Neural crest cell (in vitro differentiated cells): Measurements from ENCODE around the gene FAM174B. TPM values are rescaled to one million over a fixed set of nuclear protein-coding genes. Genes with fewer than 3 reads are reported as not detected.
"Not testable (repeated sequence)": the region's sequence is repeated elsewhere in the genome, so short reads cannot be mapped to it uniquely, and the experiment has no call there.

Experiments
- DNase-seq: peaks from one replicate; pipeline ENCODE4 v3.0.0; 2021; ENCODE audit warnings: low read depth, mixed read lengths, low spot score
- H3K27ac Mint-ChIP-seq: one replicate; pipeline ENCODE4 v1.8.0; 2021; ENCODE audit warnings: mild to moderate bottlenecking, mixed read lengths; ENCODE audit not compliant: unreplicated experiment
- H3K27me3 Mint-ChIP-seq: 2 replicates; pipeline ENCODE4 v1.8.0; 2021; ENCODE audit warnings: low read depth, mild to moderate bottlenecking, mixed read lengths
- H3K36me3 Mint-ChIP-seq: 2 replicates; pipeline ENCODE4 v1.8.0; 2021; ENCODE audit warnings: low read depth, mild to moderate bottlenecking, mixed read lengths
- H3K4me1 Mint-ChIP-seq: 2 replicates; pipeline ENCODE4 v1.8.0; 2021; ENCODE audit warnings: mixed read lengths
- H3K4me3 Mint-ChIP-seq: one replicate; pipeline ENCODE4 v1.8.0; 2021; ENCODE audit warnings: mild to moderate bottlenecking, mixed read lengths
- H3K9me3 Mint-ChIP-seq: 2 replicates; pipeline ENCODE4 v1.8.0; 2021; ENCODE audit warnings: mixed read lengths
- total RNA-seq: library from RNA; stranded (reverse); gene quantifications from 2 replicates; pipeline ENCODE4 v1.2.1, GENCODE V29; 2021
- TF ChIP-seq, protein P1 (sequence below): fragments of 200-600 bp; sonication (generic); conservative IDR thresholded peaks from 2 replicates; pipeline ENCODE4 v1.5.0; 2021; ENCODE audit warnings: antibody characterized with exemption, mild to moderate bottlenecking

FAM174B gene
- total RNA-seq, 1 donor from 2014 or later: 12.1 TPM

GRCh38 chr15:92612891-92613290 lies 42.7 kb downstream of the FAM174B start:
- no peaks in the 10 kb centered on the region for H3K36me3 Mint-ChIP-seq
- H3K4me3 Mint-ChIP-seq: no peak overlapping the region
- no peak overlapping the region for H3K27ac Mint-ChIP-seq
- H3K9me3 Mint-ChIP-seq: peaks cover 3% of the 10 kb centered on the region
- H3K27me3 Mint-ChIP-seq: no peaks in the 10 kb centered on the region
- no peak for DNase-seq
- TF ChIP-seq, protein P1, sequence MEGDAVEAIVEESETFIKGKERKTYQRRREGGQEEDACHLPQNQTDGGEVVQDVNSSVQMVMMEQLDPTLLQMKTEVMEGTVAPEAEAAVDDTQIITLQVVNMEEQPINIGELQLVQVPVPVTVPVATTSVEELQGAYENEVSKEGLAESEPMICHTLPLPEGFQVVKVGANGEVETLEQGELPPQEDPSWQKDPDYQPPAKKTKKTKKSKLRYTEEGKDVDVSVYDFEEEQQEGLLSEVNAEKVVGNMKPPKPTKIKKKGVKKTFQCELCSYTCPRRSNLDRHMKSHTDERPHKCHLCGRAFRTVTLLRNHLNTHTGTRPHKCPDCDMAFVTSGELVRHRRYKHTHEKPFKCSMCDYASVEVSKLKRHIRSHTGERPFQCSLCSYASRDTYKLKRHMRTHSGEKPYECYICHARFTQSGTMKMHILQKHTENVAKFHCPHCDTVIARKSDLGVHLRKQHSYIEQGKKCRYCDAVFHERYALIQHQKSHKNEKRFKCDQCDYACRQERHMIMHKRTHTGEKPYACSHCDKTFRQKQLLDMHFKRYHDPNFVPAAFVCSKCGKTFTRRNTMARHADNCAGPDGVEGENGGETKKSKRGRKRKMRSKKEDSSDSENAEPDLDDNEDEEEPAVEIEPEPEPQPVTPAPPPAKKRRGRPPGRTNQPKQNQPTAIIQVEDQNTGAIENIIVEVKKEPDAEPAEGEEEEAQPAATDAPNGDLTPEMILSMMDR: no peak
- peaks cover 21% of the 10 kb centered on the region for H3K4me1 Mint-ChIP-seq

GRCh38 chr15:92611995-92612745 lies 43.4 kb downstream of the FAM174B start:
- Mint-ChIP-seq H3K4me3 (no peak overlapping the region), H3K36me3 (peaks cover 4% of the 10 kb centered on the region), H3K27me3 (no peaks in the 10 kb centered on the region), H3K4me1 (peaks cover 15% of the 10 kb centered on the region), H3K27ac (no peak overlapping the region), H3K9me3 (peaks cover 7% of the 10 kb centered on the region)
- TF ChIP-seq, protein P1: no peak
- no peak for DNase-seq

GRCh38 chr15:92611150-92611549 lies 44.4 kb downstream of the FAM174B start:
- DNase-seq: no peak
- Mint-ChIP-seq H3K9me3 (peaks cover 11% of the 10 kb centered on the region), H3K4me1 (peaks cover 12% of the 10 kb centered on the region), H3K4me3 (no peak overlapping the region), H3K36me3 (peaks cover 6% of the 10 kb centered on the region), H3K27me3 (no peaks in the 10 kb centered on the region), H3K27ac (no peak overlapping the region)
- TF ChIP-seq, protein P1: no peak

GRCh38 chr15:92610101-92610520 lies 45.5 kb downstream of the FAM174B start:
- Mint-ChIP-seq H3K9me3 (peaks cover 18% of the 10 kb centered on the region), H3K4me3 (no peak overlapping the region), H3K36me3 (peaks cover 10% of the 10 kb centered on the region), H3K4me1 (peaks cover 12% of the 10 kb centered on the region), H3K27ac (peak overlapping the region; percentile 80), H3K27me3 (no peaks in the 10 kb centered on the region)
- TF ChIP-seq, protein P1: no peak
- DNase-seq: no peak

GRCh38 chr15:92608866-92609700 lies 46.5 kb downstream of the FAM174B start:
- H3K4me1 Mint-ChIP-seq: peaks cover 12% of the 10 kb centered on the region
- no peak overlapping the region for H3K27ac Mint-ChIP-seq
- TF ChIP-seq, protein P1: no peak
- H3K4me3 Mint-ChIP-seq: no peak overlapping the region
- no peaks in the 10 kb centered on the region for H3K27me3 Mint-ChIP-seq
- peaks cover 10% of the 10 kb centered on the region for H3K36me3 Mint-ChIP-seq
- DNase-seq: no peak
- peaks cover 18% of the 10 kb centered on the region for H3K9me3 Mint-ChIP-seq

DNA sequence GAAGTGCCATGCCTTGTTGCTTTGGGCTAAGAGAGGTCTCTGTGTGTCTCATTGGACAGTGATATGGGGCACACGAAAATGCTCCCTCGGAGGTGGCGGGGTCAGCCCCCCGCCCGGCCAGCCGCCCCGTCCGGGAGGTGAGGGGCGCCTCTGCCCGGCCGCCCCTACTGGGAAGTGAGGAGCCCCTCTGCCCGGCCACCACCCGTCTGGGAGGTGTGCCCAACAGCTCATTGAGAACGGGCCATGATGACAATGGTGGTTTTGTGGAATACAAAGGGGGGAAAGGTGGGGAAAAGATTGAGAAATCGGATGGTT lies 48.8 kb downstream of the FAM174B start:
- peaks cover 12% of the 10 kb centered on the region for H3K4me1 Mint-ChIP-seq
- not testable (repeated sequence) for H3K27me3 Mint-ChIP-seq, H3K27ac Mint-ChIP-seq, H3K36me3 Mint-ChIP-seq, H3K4me3 Mint-ChIP-seq, DNase-seq
- peaks cover 18% of the 10 kb centered on the region for H3K9me3 Mint-ChIP-seq
